SH-SY5Y (cell line): ENCODE data around the gene HIVEP3.

Experiments used
- GATA2 ChIP-seq: IDR thresholded peaks from 2 replicates; pipeline ENCODE4 v1.6.1; 2011; ENCODE audit warnings: mild to moderate bottlenecking, low read depth, low read length
- GATA3 ChIP-seq: IDR thresholded peaks from 2 replicates; pipeline ENCODE4 v1.6.1; 2011; ENCODE audit warnings: low read depth, mild to moderate bottlenecking, low read length, moderate library complexity

DNA sequence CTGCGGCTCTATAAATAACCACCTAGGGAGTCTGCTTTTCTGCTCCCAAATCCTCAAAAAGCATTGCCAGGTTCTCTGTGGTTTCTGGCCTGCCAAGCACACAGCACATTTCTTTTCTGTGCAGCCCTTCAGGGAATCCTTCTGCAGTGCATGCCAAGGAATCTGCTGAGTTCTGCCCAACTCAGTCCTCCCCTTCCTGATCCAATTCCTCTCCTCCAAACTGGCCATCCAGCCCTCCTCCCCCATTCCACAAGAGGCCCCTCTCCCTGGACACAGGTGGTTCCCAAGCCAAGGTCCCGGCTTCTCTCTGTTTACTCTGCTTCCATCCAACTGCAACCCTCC lies 61.8 kb downstream of the HIVEP3 start:
- no peak for TF ChIP-seq GATA2
- no peak for TF ChIP-seq GATA3
